NCI-H82 treated with DMSO at 0.1 percent for 48 hours (cell line): ENCODE data around the gene COPE.

Experiments
- DNase-seq: peaks from one replicate; lab custom pipeline; 2025; ENCODE audit not compliant: unreplicated experiment; lab: John Stamatoyannopoulos, UW

Gene COPE

GRCh38 chr19:18895038-18895823, 24.0 kb downstream of the COPE start:
- DNase-seq: peak; percentile 66

- DNase-seq: peak; percentile 66
Observed at GRCh38 chr19:18894254-18895037, 24.7 kb downstream of the COPE start.

GRCh38 chr19:18893587-18894253, 25.5 kb downstream of the COPE start:
- no peak for DNase-seq

- DNase-seq: no peak
Observed at GRCh38 chr19:18889949-18890745, 29.0 kb downstream of the COPE start.

GRCh38 chr19:18886972-18887371, 32.2 kb downstream of the COPE start:
- no peak for DNase-seq

DNA sequence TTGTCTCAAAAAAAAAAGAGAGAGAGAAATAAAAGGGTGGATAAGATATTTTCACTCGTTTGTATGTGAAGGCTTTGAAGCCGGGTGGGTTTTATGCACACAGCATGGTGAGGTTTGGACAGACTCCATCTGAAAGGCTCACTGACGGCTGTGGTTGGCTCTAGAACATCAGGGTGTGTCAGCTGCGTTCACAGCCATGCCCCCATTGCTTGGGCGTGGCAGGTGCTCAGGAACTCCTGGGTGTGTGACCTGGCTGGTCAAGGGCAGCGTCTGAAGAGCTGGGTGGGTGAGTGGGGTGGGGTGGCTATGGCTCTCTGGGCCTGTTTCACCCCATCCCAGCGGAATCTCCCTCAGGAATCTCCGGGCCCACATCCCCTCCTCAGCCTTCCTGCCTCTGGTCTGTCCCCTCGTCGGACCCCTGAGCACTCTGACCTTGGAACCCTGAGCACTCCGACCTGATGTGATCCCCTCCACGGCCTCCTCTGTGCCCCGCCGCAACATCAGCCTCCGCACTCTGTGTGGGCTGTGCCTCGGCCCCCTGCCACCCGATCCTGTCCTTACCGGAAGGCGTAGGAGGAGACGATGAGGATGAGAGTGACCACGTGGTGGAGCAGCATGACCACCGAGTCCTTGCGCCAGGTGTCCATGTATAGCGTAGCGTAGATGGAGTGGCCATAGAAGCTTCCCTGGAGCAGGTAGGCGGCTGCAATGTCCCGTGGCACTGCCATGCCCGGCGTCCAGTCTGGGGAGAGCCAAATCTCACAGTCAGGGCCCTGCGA, 35.5 kb downstream of the COPE start:
- DNase-seq: no peak

DNA sequence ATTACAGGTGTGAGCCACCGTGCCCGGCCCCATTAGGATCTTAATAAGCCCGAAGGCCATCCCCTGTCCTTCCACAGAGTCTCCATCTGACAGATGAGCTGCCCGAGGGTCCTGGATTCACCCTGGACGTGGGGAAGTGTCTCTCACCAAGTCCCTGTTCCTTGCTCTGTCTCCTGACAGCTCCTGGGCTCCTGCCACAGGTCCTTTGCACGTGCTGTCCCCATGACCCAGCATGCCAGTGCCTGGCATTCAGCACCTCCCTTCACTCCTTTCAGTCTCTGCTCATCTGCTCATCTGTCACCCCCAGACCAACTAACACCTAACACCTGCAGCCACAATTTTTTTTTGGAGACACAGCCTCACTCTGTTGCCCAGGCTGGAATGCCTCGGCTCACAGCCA, 37.7 kb downstream of the COPE start:
- no peak for DNase-seq

GRCh38 chr19:18879579-18880373, 39.4 kb downstream of the COPE start:
- DNase-seq: no peak

GRCh38 chr19:18878858-18879578, 40.2 kb downstream of the COPE start:
- DNase-seq: no peak

DNA sequence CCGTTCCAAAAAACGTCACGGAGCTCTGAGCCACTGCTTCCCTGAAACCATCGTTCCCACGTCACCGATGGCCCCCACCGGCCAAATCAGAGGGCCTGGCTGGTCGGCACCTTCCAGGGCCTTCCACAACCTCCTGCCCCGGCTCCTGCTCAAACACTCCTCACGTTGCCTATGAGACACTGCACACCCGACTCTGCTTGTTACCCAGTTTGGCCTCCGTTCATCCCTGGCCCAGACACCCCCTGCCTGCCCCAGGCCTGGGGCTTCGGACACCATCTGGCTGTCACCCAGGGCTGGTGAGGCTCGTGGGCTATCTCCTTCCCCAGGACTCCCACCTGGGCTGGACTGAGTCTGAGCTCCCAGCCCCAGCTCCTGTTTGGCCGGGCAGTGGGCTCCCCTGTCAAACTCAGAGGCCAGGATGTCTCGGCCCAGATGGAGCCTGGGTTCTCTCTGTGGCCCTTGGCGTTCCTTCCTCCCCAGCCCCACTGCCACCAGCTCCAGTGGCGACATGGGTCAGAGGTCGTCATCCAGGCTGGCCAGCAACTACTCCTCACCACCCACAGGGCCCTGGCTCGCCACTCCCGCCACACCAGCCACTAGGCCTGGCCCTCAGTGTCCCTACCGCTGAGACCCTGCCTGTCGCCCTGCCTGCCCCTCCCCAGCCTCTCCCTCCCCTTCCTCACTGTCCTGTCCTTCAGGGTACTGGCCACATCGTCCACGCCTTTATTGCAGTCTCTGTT, 41.0 kb downstream of the COPE start:
- no peak for DNase-seq

- no peak for DNase-seq
Observed at GRCh38 chr19:18876865-18877264, 42.3 kb downstream of the COPE start.

- DNase-seq: no peak
Observed at GRCh38 chr19:18875726-18876125, 43.5 kb downstream of the COPE start.

GRCh38 chr19:18871543-18871942, 47.6 kb downstream of the COPE start:
- peak; percentile 62 for DNase-seq

GRCh38 chr19:18870531-18871172, 48.5 kb downstream of the COPE start:
- no peak for DNase-seq

DNA sequence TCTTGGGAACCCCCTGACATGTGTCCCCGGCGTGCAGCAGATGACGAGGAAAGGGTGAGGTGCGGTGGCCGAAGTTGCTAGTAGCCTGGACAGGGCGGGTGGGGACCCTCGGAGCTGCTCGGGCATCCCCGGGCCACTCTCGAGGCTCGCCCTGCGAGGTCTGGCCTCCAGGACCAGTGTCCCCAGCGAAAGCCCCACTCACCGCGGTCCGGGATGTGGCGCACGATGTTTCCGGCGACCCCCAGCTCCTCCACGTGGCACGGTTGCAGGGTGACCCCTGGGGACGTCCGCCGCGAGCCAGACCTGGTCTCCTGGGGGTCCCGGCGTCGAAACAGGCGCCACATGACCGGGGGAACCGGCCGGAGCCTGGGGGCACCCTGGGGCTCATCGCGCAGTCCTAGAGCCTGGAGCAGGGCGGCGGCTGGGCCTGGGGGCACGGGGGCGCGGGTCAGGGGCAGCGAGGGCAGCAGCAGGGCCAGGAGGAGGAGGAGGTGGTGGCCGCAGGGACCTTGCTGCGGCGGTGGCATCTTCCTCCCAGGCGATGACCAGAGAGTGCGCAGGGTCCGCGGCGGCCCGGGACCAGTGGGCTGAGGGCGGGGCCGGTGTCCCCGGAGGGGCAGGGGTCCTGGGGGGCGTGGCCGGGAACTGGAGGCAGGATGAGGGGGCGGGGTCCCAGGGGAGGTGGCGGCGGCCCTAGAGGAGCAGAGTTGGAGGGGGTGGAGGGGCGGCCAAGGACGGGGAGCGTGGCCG, 49.2 kb downstream of the COPE start:
- no peak for DNase-seq

- no peak for DNase-seq
Observed at GRCh38 chr19:18869023-18869618, 50.1 kb downstream of the COPE start.
